GM19025 (cell line): ENCODE data around the gene BICDL2.
"Not testable (repeated sequence)": the region's sequence is repeated elsewhere in the genome, so short reads cannot be mapped to it uniquely, and the experiment has no call there.

Experiments used
- ATAC-seq: cut with Tn5 transposase; IDR thresholded peaks from one replicate; pipeline ENCODE4 v1.9.1; 2021; ENCODE audit warnings: mild to moderate bottlenecking, low read depth, moderate library complexity; ENCODE audit not compliant: unreplicated experiment

Gene BICDL2

DNA sequence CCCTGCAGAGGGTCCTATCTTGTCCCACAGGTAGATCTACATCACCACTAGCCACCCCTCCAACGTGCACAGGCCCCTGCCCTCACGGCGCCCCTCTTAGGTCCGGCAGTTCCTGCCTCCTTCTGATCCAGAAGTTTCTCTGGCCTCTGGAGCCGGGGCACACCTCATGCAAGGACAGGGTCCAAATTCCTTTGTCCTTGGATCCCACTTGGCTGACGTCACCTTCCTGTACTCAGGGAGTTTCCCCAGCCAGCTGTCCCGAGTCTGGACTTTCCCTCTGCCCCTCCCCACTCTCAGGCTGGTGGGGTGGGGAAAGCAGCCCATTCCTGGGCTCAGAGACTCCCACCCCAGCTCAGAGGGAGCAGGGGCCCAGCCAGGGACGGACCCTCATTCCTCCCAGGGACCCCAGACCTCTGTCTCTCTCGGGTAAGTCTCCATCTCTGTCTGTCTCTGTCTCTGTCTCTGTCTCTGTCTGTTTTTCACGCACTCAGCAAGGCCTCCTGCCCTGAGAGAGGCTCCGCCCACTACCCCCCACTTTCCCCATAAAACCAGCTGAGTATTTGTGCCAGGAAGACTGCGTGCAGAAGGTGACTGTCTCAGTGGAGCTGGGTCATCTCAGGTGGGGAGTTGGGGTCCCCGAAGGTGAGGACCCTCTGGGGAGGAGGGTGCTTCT lies 28.5 kb upstream of the BICDL2 start, which contains the start of gene IL32:
TSS of gene IL32 (plus strand) at position 572 of the 673 bp plus-strand sequence. CDS start 172 bp downstream, outside the sequence.
- ATAC-seq = no peak

DNA sequence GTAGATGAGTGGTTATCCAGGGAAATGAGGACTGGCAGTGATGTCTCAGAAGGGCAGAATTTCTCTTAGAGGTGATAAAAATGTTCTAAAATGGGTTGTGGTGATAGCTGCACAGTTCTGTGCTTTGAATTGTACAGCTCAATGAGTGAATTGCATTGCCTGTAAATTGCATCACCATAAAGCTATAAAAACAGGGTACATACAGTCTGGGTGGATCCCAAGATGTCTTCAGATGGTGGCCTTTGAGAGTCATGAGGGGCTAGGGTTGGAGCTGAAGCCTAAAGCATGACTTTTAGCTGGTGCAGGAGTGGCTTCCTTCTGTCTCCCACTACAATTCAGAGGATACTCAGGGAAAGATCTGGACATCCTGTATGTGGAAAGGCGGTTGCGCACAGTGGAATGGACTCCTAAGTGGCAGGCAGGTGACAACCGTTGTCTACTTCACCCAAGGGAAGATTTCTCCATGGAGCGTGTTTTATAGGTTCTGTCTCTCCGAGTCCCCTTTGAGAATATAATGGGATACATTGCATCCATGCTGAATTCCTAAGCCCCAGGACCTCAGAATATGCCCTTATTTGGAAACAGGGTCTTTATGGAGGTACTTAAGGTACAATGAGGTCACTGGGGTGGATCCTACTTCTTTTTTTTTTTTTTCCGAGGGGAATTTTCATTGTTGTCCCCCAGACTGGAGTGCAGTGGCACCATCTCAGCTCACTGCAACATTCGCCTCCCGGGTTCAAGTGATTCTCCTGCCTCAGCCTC lies 27.1 kb upstream of the BICDL2 start:
- ATAC-seq = no peak

DNA sequence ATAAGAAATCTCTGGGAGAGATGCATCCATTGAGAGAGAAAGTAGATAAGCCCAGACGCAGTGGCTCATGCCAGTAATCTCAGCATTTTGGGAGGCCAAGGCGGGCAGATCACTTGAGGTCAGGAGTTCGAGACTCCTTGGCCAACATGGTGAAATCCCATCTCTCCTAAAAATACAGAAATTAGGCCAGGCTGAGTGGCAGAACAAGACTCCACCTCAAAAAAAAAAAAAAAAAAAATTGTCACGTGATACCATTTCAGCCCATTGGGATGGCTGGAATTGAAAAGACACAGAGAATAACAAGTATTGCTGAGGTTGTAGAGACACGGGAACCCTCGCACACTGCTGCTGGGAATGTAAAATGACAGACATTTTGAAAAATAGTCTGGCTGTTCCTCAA lies 25.8 kb upstream of the BICDL2 start:
- ATAC-seq = no peak

DNA sequence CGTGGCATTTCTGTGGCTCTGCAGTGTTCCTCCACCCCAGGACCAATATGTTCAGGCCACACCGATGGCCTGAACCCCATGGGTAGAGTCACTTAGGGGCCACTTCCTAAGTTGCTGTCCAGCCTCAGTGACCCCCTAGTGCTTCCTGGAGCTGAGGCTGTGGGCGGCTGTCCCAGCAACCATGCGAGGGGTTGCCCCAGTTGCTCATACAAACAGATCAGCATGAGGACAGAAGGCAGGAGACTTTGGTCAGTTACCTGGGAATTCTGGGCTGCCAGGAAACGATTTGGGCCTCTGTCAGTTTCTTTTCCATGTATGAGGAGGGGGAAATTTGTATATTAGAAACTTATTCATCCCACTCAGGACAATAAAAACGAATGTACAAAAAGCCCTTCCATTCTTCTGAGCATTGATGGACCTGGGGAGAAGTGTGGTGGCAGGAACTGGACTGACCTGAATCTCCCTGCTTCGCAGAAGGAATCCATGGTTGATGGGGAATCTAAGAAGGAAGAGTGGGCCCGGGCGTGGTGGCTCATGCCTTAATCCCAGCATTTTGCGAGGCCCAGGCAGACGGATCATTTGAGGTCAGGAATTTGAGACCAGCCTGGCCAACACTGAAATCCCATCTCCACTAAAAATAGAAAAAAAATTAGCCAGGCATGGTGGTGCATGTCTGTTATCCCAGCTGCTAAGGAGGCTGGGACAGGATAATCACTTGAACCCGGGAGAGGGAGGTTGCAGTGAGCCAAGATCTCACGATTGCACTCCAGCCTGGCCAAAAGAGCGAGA lies 23.8 kb upstream of the BICDL2 start:
- ATAC-seq = no peak

DNA sequence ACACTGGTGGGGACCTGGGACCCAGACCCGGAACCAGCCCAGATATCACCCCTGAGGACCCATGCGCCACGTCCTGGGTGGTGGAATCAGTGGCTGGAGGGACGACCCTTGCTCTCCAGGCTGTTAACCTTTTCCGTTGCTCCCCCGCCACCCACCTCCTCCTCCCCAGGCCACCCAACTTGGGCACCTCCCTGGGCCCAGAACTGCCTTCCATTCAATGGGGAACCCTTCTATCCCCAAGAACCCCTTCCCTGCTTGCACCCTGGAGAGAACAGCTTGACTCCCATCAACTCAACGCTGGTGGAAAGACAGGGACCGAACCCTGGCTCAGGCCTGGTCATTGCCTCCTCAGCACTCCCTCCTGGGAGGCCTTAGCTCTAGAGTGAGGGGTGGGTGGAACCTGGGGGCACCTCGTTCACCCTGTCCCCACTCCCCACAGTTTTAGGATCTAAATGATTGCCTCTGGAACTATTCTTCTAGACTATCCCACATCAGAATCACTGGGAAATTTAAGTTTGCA lies 23.0 kb upstream of the BICDL2 start:
- no peak for ATAC-seq

DNA sequence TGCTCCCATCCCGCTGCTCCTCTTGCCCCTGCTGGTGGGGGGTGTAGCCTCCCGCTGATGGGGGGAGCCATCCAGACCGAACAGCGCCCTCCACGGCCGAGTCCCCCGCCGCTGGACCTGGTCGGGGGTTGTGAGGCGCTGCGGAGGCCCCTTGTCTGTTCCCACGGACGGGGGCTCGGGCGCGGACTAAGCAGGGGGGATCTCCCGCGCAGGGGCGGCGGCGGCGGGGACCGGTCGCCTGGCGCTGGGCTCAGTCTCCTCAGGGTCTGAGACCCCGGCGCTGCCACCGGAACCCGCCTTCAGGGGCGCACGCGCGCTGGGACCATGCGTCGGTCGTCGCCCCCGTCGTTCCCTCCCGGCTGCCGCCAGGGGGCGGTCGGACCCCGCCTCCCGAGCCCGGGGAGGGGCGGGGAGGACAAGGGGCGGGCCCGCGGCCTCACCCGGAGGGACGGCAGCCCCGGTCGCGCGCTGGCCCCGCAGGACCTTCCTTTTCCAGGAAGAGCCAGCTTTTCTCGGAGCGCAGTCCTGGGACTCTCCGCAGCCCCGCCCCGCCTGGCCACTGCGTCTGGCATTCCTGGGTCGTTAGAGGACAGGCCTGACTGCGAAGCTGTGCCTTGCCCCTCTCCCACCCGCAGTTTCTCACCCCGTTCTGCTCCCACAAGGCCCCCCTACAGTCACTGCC lies 22.4 kb upstream of the BICDL2 start:
- ATAC-seq = peak; percentile 77

DNA sequence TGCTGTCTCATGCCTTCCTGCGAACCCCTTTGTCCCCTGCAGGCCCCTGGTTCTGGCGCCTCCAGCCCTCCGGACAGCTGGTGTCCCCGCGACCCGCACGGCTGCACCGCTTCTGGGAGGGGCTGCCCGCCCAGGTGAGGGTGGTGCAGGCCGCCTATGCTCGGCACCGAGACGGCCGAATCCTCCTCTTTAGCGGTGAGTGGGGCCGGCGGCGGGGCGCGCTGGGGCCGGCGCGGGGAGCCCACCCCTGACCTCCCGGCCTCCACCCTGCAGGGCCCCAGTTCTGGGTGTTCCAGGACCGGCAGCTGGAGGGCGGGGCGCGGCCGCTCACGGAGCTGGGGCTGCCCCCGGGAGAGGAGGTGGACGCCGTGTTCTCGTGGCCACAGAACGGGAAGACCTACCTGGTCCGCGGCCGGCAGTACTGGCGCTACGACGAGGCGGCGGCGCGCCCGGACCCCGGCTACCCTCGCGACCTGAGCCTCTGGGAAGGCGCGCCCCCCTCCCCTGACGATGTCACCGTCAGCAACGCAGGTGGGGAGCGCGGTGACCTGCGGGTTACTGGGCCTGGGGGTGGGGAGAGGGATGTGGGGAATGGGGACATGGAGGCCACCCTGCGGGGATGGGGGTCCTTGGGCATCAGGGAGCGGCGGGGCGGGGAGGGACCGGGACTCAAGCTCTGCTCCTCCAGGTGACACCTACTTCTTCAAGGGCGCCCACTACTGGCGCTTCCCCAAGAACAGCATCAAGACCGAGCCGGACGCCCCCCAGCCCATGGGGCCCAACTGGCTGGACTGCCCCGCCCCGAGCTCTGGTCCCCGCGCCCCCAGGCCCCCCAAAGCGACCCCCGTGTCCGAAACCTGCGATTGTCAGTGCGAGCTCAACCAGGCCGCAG lies 21.6 kb upstream of the BICDL2 start:
- no peak for ATAC-seq

DNA sequence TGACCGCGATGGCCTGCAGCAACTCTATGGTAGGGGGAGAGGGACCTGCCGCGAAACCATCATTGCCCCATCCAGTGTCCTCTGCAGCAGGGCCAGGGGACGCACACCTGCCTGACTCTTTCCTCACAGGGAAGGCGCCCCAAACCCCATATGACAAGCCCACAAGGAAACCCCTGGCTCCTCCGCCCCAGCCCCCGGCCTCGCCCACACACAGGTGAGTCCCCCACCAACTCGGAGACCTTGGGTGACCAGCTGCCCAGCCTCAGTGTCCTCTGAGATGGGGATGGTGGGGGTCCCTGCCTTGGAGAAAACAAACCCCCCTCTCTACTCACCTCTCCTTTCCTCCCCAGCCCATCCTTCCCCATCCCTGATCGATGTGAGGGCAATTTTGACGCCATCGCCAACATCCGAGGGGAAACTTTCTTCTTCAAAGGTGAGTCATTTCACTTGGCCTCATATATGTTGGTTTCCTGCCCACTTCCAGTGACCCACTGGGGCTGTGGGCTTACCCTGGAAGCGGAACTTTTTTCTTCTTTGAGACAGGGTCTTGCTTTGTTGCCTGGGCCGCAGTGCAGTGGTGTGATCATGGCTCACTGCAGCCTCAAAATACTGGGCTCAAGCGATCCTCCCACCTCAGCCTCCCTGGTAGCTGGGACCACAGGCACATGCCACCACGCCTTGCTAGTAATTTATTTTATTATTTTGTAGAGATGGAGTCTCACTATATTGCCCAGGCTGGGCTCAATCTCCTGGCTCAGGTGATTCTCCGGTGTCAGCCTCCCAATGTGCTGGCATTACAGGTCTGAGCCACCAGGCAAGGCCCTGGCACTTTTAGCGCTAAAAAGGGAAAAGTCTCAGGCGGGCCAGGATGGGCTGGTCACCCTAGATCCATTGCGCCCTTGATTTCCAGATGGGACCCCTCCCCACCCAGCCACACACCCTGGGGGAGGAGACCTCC lies 20.7 kb upstream of the BICDL2 start:
- ATAC-seq = no peak

DNA sequence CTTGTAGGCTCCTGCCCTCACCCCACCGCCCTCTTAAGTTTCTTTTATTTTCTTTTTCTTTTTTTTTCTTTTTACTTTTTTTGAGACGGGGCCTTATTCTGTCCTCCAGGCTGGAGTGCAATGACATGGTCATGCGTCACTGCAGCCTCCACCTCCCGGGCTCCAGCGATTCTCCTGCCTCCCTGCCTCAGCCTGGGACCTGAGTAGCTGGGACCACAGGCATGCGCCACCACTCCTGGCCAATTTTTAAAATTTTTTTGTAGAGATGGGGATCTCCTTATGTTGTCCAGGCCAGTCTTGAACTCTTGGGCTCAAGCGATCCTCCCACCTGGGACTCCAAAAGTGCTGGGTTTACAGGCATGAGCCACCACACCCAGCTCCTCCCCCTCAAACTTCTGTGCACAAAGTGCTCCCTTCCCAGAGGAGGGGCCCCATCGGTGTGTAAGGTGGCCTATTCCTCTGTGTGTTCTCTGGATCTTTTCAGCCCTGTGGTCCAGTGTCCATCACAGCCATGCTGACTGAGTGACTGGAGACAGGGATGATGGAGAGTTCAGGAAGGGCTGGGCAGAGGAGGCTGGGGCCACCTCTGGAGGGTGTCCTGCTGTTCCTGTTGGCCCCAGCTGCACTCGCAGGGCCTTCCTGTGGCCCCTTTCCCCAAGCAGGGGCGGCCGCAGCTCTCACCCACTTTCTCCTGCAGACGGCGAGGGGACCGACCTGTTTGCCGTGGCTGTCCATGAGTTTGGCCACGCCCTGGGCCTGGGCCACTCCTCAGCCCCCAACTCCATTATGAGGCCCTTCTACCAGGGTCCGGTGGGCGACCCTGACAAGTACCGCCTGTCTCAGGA lies 19.8 kb upstream of the BICDL2 start:
- no peak for ATAC-seq

DNA sequence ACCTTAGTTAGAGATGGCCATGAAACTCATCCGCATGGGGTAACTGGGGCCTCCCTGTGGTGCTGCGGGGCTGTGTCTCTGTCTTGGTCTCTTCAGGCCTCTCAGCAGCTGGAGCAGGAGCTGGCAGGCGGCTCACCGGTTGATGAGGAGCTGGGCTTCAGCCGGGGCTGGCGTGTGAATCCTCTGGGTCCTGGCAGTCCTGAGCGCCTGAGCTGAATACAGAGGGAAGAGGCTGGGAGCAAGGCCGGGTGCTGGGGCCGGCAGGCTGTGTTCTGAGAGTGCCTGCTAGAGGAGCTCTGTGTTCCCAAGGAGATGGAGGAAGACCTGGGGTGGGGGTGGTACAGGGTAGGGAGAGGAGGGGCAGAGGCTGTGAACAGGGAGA lies 19.0 kb upstream of the BICDL2 start:
- ATAC-seq = not testable (repeated sequence)

DNA sequence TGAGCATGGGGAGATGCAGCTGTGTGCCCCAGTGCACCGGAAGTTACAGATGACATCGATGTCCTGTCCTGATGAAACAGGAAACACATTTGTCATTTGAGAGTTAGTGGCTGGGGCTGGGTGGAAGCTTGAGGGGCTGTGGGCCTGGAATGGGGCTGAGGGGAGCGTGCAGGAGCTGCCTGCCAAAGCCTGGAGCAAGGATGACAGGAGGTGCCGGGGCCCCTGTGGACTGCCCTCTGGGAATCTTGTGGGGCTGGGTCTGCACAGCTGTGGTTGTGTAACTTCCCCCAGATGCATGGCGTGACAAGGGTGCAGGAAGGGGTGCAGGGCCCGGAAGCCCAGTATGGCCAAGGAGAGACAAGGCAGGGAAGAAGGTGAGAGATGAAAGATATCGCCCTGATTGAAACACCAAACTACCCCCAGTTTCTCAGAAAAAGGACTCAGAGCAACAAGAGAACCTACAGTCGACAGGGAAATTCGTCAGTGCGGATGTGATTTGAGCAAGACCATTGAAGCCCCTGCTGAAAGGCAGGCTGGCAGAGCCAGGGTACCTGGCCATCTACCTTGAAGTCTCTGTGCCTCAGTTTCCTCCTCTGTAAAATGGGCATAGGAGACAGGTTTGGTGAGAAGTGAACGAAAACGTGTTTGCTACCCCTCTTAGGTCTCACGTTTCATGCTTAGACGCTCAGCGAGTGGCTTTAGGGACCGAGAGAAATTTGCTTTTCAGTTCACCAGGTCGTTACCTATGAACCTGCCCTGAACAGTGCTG lies 18.4 kb upstream of the BICDL2 start:
- no peak for ATAC-seq

DNA sequence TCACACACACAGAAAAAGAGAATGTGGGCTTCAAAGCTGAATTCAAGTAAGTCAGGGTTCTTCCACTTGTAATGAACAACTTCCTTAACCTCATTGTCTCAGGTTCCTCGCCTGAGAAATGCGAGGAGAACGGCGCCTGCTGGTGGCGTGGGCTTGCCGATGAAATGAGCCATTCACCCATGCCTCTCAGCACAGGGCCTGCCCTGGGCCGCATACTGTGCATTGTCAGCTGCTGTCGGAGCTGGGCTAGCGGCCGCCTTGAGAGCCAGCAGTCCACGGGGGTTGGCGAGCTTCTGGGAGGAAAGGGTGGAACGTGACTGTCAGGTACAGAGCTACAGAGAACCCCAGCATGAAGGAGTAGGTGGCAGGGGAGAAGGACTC lies 16.6 kb upstream of the BICDL2 start:
- ATAC-seq = not testable (repeated sequence)

DNA sequence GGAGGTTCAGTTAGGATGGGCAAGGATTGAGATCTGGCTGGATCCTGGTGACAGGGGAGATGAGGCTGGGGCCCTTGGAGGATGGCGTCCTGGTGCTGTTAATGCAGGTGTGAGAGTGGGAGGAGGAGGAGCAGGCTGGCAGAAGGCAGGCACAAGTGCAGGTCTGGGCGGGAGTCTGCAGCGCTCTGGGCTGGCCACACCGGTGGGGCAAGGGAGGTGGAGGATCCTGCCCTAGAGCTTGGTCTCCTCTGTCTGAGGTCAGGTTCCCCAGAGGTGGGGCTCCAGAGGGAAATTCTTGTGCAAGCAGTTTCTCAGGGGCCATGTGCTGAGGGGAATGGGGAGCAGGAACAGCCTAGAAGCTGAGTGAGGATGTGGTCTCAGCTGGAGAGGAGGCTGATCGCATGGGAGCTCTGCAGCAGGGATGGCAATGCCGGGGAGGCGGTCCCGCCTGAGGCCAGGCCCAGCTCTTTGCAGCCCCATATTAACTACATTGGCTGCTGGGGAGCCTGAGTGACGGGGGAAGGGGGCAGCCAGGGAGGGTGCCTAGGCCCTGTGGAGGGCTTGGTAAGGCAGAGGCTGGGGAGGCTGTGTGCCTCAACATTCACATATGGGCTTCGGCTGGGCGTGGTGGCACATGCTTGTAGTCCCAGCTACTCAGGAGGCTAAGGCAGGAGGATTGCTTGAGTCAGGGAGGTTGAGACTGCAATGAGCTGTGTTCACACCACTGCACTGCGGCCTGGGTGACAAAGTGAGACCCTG lies 16.0 kb upstream of the BICDL2 start:
- ATAC-seq = not testable (repeated sequence)

DNA sequence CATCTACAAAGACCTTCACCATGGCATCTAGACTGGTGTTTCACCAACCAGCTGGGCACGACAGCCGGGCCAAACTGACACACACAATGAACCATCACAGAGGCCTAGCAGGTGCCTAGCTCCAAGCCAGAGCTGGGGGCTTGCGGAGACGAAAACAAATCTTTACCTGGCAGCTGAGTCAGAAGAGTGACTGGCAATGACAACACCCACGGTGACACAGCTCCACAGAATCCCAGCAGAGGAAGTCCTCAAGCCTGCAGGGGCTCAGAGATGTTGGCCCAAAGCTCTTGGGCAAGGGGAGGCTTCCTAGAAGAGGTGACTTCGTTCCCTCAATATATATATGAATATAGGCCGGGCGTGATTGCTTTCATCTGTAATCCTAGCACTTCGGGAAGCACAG lies 14.8 kb upstream of the BICDL2 start:
- no peak for ATAC-seq

DNA sequence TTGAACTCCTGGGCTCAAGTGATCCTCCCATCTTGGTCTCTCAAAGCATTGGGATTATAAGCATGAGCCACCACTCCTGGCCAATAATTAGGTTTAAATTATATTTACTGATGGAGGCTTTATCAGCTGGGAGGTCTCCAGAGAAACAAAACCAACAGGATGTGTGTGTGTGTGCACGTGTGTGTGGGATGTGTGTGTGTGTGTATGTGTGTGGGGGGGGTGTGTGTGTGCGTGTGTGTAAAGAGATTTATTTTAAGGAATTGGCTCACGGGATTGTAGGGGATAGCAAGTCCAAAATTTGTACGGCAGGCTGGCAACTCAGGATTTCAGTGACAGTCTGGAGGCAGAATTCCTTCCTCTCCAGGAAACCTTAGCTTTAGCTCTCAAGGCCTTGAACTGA lies 14.3 kb upstream of the BICDL2 start:
- ATAC-seq = no peak

DNA sequence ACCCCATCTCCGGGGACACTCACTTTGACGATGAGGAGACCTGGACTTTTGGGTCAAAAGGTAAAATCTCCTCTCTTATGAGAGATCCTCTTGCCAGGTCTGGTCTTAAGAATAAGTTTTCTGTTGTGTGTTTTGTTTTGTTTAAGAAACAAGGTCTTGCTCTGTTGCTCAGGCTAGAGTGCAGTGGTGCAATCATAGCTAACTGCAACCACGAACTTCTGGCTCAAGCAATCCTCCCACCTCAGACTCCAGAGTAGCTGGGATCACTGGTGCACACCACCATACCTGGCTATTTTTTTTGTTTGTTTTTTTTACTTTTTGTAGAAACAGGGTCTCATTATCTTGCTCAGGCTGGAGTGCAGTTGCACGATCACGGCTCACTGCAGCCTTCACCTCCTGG lies 13.7 kb upstream of the BICDL2 start:
- no peak for ATAC-seq
